Ectodermal cell (in vitro differentiated cells): ENCODE measurements around the gene MYO1D.

ENCODE experiments used
- H3K27ac ChIP-seq: 2 replicates; pipeline ENCODE4 v1.7.0; 2013; ENCODE audit warnings: mild to moderate bottlenecking, low read depth, low read length; ENCODE audit not compliant: insufficient read depth, poor library complexity, severe bottlenecking
- H3K27me3 ChIP-seq: 2 replicates; pipeline ENCODE4 v1.7.0; 2013; ENCODE audit warnings: mild to moderate bottlenecking, low read length; ENCODE audit not compliant: insufficient read depth, control insufficient read depth, poor library complexity, severe bottlenecking
- H3K36me3 ChIP-seq: one replicate; pipeline ENCODE4 v1.7.0; 2013; ENCODE audit warnings: low read length; ENCODE audit not compliant: control insufficient read depth, insufficient read depth
- H3K4me1 ChIP-seq: one replicate; pipeline ENCODE4 v1.7.0; 2013; ENCODE audit warnings: low read length; ENCODE audit not compliant: control insufficient read depth, insufficient read depth
- H3K4me3 ChIP-seq: 2 replicates; pipeline ENCODE4 v1.7.0; 2013; ENCODE audit warnings: low read depth, low read length, control low read depth; ENCODE audit not compliant: insufficient read depth
- H3K9me3 ChIP-seq: 2 replicates; pipeline ENCODE4 v1.7.0; 2013; ENCODE audit warnings: mild to moderate bottlenecking, low read length, moderate library complexity; ENCODE audit not compliant: control insufficient read depth
- WGBS, 2 experiments: methylation state at CpG; one replicate each; pipeline ENCODE4 v1.1.7; 2013; ENCODE audit warnings: missing lambda C conversion rate in 2 of 2; 5-methylcytosine and 5-hydroxymethylcytosine counted together

Gene MYO1D

DNA sequence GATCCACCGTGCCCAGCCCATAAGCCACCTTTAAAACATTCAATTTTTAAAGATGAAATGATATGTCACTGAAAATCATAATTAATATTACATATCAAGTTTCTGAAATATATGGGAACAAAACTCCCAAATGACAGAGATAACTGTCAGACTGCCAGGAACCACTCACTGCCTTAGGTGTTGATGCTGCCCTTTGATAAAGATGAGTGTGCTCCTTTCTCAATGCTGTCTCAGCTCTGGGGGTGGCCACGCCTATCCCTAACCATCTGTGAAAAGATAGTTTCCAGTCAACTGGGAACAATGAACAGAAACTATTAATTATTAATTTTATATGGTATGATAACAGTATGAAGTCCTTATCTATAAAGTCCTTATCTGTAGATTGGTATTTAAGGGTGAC is 177.7 kb downstream of the MYO1D start:
- WGBS, 2 experiments: 90 to 100% methylated on average over 1 to 2 of the region's 2 CpGs
- H3K27ac ChIP-seq: no peak overlapping the region
- H3K4me3 ChIP-seq: no peak overlapping the region
- no peaks in the 10 kb centered on the region for H3K27me3 ChIP-seq
- no peaks in the 10 kb centered on the region for H3K9me3 ChIP-seq
- no peaks in the 10 kb centered on the region for H3K4me1 ChIP-seq
- no peaks in the 10 kb centered on the region for H3K36me3 ChIP-seq

DNA sequence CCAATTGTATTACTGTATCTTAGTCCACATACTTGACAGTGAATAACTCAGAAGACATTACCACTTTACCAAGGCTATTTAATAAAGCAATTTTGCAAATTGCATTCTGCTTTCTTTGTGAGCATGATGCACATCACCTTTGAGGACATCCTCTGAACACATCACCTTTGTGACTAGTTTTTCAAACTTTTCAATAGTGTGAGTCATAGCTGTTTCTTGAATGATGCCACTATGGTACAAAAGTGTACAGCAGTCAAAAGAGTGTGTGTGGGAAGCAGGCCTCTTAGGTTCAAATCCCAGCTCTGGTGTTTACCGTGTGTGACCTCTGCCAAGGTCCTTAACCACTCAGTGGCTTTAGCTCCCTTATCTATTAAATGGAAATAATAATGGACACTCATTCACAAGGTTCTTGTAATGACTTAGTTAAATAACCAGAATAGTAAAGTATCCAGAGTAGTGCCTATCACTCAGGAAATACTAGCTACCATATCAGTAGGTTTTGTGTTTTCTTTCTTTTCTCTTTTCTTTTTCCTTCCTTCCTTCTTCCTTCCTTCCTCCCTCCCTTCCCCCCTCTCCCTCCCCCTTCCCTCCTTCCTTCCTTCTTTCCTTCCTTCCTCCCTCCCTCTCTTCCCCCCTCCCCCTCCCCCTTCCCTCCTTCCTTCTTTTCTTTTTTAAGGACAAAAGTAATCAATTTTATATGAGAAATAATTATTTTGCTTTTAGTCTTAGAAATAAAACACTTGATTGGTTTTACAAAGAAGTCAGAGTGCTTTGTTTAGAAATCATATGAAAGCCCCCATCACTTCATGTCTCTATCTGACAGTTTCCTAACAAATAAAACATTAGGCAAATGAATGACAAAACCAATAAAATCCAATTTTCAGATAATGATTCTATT is 178.9 kb downstream of the MYO1D start:
- H3K36me3 ChIP-seq: no peaks in the 10 kb centered on the region
- no peak overlapping the region for H3K4me3 ChIP-seq
- H3K9me3 ChIP-seq: no peaks in the 10 kb centered on the region
- H3K27ac ChIP-seq: no peak overlapping the region
- no peaks in the 10 kb centered on the region for H3K27me3 ChIP-seq
- H3K4me1 ChIP-seq: no peaks in the 10 kb centered on the region
- 90 to 100% methylated on average over 1 of the region's 1 CpG for WGBS, 2 experiments

DNA sequence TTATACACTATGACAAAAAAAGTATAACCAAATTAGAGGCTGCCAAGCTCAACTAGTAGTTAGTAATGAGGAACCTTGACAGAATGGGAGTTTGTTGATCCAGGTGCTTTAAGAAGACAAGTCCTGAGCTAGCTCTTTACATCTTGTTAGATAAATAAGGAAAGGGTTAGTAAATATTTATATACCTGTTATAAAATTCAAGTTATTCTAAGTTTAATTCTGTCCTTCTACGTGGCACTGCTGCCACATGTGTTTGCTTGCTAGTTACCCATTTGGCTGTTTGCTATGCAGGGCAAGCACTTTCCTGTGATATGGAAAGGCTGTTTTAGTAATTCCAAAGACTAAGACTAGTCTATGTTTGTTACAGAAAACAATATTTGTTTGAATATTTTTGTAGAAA is 180.5 kb downstream of the MYO1D start:
- 78 to 100% methylated on average over 1 of the region's 1 CpG for WGBS, 2 experiments
- H3K4me1 ChIP-seq: no peaks in the 10 kb centered on the region
- no peak overlapping the region for H3K27ac ChIP-seq
- no peaks in the 10 kb centered on the region for H3K27me3 ChIP-seq
- no peaks in the 10 kb centered on the region for H3K9me3 ChIP-seq
- no peaks in the 10 kb centered on the region for H3K36me3 ChIP-seq
- H3K4me3 ChIP-seq: no peak overlapping the region

DNA sequence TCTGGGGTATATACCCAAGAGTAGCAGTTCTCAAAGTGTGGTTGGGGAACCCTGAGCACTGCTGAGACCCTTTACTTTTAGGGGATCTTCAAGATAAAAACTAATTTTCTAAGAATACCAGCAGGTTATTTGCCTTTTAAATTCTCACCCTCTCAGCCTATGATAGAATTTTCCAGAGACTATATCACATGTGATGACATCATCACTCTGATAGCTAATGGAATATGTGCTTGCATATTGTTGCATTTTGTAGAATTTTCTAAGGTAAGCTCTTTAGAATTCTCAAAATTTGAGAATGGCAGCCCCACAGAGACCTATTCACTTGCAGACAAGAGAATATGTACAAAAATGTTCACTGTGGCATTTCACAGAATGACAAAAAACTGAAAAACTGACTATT is 181.1 kb downstream of the MYO1D start:
- H3K27ac ChIP-seq: no peak overlapping the region
- no peaks in the 10 kb centered on the region for H3K4me1 ChIP-seq
- H3K9me3 ChIP-seq: no peaks in the 10 kb centered on the region
- H3K4me3 ChIP-seq: no peak overlapping the region
- no peaks in the 10 kb centered on the region for H3K36me3 ChIP-seq
- H3K27me3 ChIP-seq: no peaks in the 10 kb centered on the region

DNA sequence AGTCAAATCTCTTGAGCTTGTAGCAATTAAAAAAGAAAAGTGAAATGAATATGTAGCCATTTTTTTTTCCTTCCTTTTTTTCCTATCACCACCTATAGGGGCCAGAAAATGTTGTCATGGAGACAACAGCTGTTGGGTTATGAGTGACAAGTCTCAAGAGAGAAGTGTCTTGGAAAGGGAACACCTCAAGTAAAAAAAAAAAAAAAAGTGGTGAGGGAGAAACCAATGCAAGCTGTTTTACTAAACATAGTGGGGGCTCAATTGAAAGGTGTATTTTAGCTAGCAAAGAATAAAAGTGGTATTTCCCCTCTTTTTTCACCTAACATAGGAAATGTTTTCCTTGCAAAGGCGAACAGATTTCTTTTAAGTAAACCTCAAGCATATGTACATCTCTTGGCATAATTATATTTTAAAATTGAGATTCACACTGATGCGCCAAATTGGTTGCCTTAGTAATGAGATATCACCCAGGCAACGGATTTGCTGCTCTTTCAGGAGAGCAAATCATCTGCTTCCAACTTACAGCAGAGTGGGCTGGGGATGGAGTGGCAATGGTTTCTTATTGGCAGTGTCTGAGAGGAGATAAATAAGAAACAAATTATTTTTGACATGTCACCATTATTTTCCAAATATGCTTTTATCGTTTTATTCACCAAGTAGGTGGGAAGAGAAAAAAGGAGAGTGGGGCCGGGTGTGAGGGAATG is 183.6 kb downstream of the MYO1D start:
- 92 to 97% methylated on average over 2 to 5 of the region's 5 CpGs for WGBS, 2 experiments
- Histone ChIP-seq H3K9me3 (no peaks in the 10 kb centered on the region), H3K4me3 (no peak overlapping the region), H3K27ac (no peak overlapping the region), H3K36me3 (no peaks in the 10 kb centered on the region), H3K4me1 (no peaks in the 10 kb centered on the region), H3K27me3 (no peaks in the 10 kb centered on the region)

DNA sequence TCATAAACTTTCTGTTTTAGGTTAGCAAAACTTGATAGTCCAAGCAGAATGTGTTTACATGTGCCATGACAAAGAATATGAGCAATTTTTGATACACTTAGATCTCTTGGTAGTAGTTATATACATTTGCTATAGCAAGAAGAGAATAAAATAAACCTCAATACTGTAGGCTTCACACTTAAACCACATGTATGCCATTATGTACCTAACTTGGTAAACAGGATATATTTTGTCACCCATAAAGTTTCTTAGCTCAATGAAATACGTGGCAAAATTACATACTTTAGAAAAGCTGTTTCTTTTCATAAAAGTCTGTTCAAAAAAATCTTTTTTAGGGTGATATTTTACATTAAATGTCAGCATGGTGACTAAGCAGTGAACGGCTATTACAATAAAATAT is 184.7 kb downstream of the MYO1D start:
- no peaks in the 10 kb centered on the region for H3K36me3 ChIP-seq
- no peaks in the 10 kb centered on the region for H3K27me3 ChIP-seq
- H3K4me1 ChIP-seq: no peaks in the 10 kb centered on the region
- no peak overlapping the region for H3K4me3 ChIP-seq
- 85% methylated on average over 1 of the region's 2 CpGs; no CpG with 5 or more reads in 1 of the 2 experiments for WGBS, 2 experiments
- no peaks in the 10 kb centered on the region for H3K9me3 ChIP-seq
- H3K27ac ChIP-seq: no peak overlapping the region

DNA sequence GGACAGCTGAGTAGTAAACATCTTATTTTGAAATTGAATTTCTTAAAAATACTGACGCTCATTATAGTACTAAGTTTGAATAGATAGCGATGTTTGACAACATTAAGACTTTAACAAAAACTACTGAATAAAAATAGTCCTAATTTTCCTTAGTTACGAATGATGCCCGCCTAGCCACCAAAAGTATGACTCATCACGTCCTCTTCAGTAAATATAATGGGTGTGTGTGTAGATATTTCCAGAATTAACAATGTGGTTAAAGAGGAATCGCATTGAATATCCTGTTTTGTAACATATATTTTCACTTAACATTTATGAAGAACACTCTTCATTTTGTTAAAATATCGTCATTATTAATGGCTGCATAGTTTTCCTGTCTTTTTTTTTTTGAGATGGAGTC is 187.6 kb downstream of the MYO1D start:
- no peaks in the 10 kb centered on the region for H3K9me3 ChIP-seq
- 92 to 95% methylated on average over 1 to 5 of the region's 7 CpGs for WGBS, 2 experiments
- H3K36me3 ChIP-seq: no peaks in the 10 kb centered on the region
- H3K27me3 ChIP-seq: no peaks in the 10 kb centered on the region
- H3K4me3 ChIP-seq: no peak overlapping the region
- no peaks in the 10 kb centered on the region for H3K4me1 ChIP-seq
- no peak overlapping the region for H3K27ac ChIP-seq

DNA sequence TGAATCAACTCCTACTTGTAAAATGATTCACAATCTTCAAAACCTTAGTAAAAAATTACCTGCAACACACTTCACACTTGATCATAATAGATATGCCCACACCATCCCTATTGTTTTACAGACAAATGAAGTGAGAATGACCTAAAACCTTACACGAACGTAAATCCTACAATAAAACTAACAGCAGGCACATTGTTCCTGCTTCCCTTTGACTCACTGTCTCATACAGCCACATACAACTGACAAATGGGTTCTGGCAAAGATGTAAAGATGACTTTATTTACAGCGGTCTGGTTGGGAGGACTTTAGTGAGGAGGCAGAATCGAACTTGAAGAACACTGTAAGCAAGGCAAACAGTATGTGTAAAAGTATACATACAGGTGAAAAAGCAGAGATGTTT is 188.7 kb downstream of the MYO1D start:
- no peak overlapping the region for H3K27ac ChIP-seq
- H3K9me3 ChIP-seq: no peaks in the 10 kb centered on the region
- H3K4me1 ChIP-seq: no peaks in the 10 kb centered on the region
- H3K27me3 ChIP-seq: no peaks in the 10 kb centered on the region
- no peaks in the 10 kb centered on the region for H3K36me3 ChIP-seq
- no peak overlapping the region for H3K4me3 ChIP-seq
- WGBS, 2 experiments: 88 to 91% methylated on average over 4 of the region's 4 CpGs

DNA sequence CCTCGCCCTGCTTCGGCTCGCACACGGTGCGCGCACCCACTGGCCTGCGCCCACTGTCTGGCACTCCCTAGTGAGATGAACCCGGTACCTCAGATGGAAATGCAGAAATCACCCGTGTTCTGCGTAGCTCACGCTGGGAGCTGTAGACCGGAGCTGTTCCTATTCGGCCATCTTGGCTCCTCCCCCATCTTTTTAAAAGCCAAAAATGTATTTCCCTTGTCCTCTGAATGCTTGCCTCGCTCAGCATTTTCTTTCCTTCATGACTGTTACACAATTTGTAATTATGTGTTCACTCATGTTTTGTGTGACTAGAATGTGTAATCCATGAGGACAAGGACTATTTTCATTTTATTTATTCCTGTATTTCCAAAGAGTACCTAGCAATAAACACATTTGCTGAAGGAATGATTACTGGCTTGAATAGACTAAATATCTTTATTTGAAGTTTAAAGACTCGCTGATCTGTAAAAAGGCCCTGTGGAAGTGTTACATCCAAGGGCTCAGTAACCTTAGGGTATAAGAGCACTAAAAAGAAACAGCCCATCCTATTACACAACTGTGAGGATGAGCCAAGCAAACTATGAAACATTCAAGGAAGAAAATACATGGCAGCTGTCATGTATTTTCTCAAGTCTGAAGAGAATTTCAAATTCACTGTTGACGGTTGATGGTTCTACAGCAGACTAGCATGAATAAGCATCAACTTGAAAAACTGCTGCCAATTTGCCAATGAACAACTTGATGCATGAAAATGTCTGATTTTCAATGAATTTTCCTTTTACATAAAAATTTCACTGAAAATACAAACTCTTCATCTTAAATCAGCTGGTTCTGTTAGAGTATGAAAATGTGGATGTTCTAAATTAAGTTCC is 192.6 kb downstream of the MYO1D start:
- Histone ChIP-seq H3K9me3 (no peaks in the 10 kb centered on the region), H3K4me1 (no peaks in the 10 kb centered on the region), H3K36me3 (no peaks in the 10 kb centered on the region), H3K27me3 (no peaks in the 10 kb centered on the region), H3K27ac (no peak overlapping the region), H3K4me3 (no peak overlapping the region)
- WGBS, 2 experiments: 86 to 90% methylated on average over 16 of the region's 16 CpGs

DNA sequence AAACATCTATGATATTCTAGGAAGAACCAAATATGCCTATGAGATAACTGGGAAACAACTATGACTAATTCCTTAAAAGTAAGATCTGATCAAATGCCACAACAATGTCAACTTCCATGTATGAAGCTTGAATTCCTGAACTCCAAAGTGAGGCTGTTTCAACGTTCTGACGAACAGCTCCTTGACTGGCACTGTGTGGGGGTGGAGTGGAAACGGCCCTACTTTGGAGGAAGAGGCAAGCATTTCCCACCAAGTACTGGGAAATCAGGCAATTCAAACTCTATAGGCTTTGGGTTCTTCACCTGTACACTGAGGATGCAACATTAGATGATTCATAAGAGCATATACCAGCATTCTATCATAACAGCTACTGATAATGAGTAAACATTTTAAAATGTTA is 203.0 kb downstream of the MYO1D start:
- 81% methylated on average over 3 of the region's 3 CpGs for WGBS, 2 experiments

More for the DNA sequence above, 203.0 kb downstream of the MYO1D start:
- Histone ChIP-seq H3K27me3 (no peaks in the 10 kb centered on the region), H3K9me3 (peaks cover 2% of the 10 kb centered on the region), H3K4me1 (no peaks in the 10 kb centered on the region), H3K27ac (no peak overlapping the region), H3K4me3 (no peak overlapping the region), H3K36me3 (no peaks in the 10 kb centered on the region)
